ENCODE data around the gene RIC3.

RIC3 gene

GRCh38 chr11:8122173-8122764 is 46.6 kb downstream of the RIC3 start:
- Histone ChIP-seq H3K27me3 (ENCODE audit: control insufficient read depth, insufficient read depth, low read length) (peaks cover 16% of the 10 kb centered on the region), H3K36me3 (ENCODE audit: insufficient read depth, low read length) (no peaks in the 10 kb centered on the region), H3K9ac (ENCODE audit: low read depth, low read length) (no peak overlapping the region), H3K4me3 (ENCODE audit: low read length) (no peak overlapping the region), H3K9me3 (replicated peaks; ENCODE audit: low read length) (no peaks in the 10 kb centered on the region), H3K4me2 (ENCODE audit: low read length) (no peak overlapping the region), H3K4me1 (ENCODE audit: control insufficient read depth, insufficient read depth, low read length) (no peaks in the 10 kb centered on the region)

- Histone ChIP-seq H3K4me3 (ENCODE audit: low read length) (no peak overlapping the region), H3K36me3 (ENCODE audit: insufficient read depth, low read length) (no peaks in the 10 kb centered on the region), H3K9ac (ENCODE audit: low read depth, low read length) (no peak overlapping the region), H3K4me1 (ENCODE audit: control insufficient read depth, insufficient read depth, low read length) (no peaks in the 10 kb centered on the region), H3K4me2 (ENCODE audit: low read length) (no peak overlapping the region), H3K27me3 (ENCODE audit: control insufficient read depth, insufficient read depth, low read length) (peaks cover 29% of the 10 kb centered on the region), H3K9me3 (replicated peaks; ENCODE audit: low read length) (no peaks in the 10 kb centered on the region)
These were observed 57.2 kb downstream of the RIC3 start for GRCh38 chr11:8111636-8112035.

GRCh38 chr11:8110396-8110795 is 58.4 kb downstream of the RIC3 start:
- H3K4me2 ChIP-seq (ENCODE audit: low read length), result no peak overlapping the region
- no peaks in the 10 kb centered on the region for H3K4me1 ChIP-seq (ENCODE audit: control insufficient read depth, insufficient read depth, low read length)
- no peaks in the 10 kb centered on the region for H3K9me3 ChIP-seq (replicated peaks; ENCODE audit: low read length)
- H3K36me3 ChIP-seq (ENCODE audit: insufficient read depth, low read length), result no peaks in the 10 kb centered on the region
- no peak overlapping the region for H3K4me3 ChIP-seq (ENCODE audit: low read length)
- no peak overlapping the region for H3K9ac ChIP-seq (ENCODE audit: low read depth, low read length)
- H3K27me3 ChIP-seq (ENCODE audit: control insufficient read depth, insufficient read depth, low read length), result peaks cover 29% of the 10 kb centered on the region

GRCh38 chr11:8109675-8110074 is 59.1 kb downstream of the RIC3 start:
- Histone ChIP-seq H3K4me1 (ENCODE audit: control insufficient read depth, insufficient read depth, low read length) (no peaks in the 10 kb centered on the region), H3K4me2 (ENCODE audit: low read length) (no peak overlapping the region), H3K36me3 (ENCODE audit: insufficient read depth, low read length) (no peaks in the 10 kb centered on the region), H3K27me3 (ENCODE audit: control insufficient read depth, insufficient read depth, low read length) (peaks cover 29% of the 10 kb centered on the region), H3K9me3 (replicated peaks; ENCODE audit: low read length) (no peaks in the 10 kb centered on the region), H3K4me3 (ENCODE audit: low read length) (no peak overlapping the region), H3K9ac (ENCODE audit: low read depth, low read length) (no peak overlapping the region)

GRCh38 chr11:8108421-8108820 is 60.4 kb downstream of the RIC3 start:
- Histone ChIP-seq H3K4me2 (ENCODE audit: low read length) (no peak overlapping the region), H3K4me1 (ENCODE audit: control insufficient read depth, insufficient read depth, low read length) (no peaks in the 10 kb centered on the region), H3K4me3 (ENCODE audit: low read length) (no peak overlapping the region), H3K27me3 (ENCODE audit: control insufficient read depth, insufficient read depth, low read length) (peaks cover 29% of the 10 kb centered on the region), H3K36me3 (ENCODE audit: insufficient read depth, low read length) (no peaks in the 10 kb centered on the region), H3K9ac (ENCODE audit: low read depth, low read length) (no peak overlapping the region), H3K9me3 (replicated peaks; ENCODE audit: low read length) (no peaks in the 10 kb centered on the region)

GRCh38 chr11:8107642-8108041 is 61.2 kb downstream of the RIC3 start:
- Histone ChIP-seq H3K4me3 (ENCODE audit: low read length) (no peak overlapping the region), H3K27me3 (ENCODE audit: control insufficient read depth, insufficient read depth, low read length) (peaks cover 29% of the 10 kb centered on the region), H3K4me1 (ENCODE audit: control insufficient read depth, insufficient read depth, low read length) (no peaks in the 10 kb centered on the region), H3K4me2 (ENCODE audit: low read length) (no peak overlapping the region), H3K36me3 (ENCODE audit: insufficient read depth, low read length) (no peaks in the 10 kb centered on the region), H3K9me3 (replicated peaks; ENCODE audit: low read length) (no peaks in the 10 kb centered on the region), H3K9ac (ENCODE audit: low read depth, low read length) (no peak overlapping the region)

- H3K4me1 ChIP-seq (ENCODE audit: control insufficient read depth, insufficient read depth, low read length), result peaks cover 3% of the 10 kb centered on the region
- peaks cover 26% of the 10 kb centered on the region for H3K27me3 ChIP-seq (ENCODE audit: control insufficient read depth, insufficient read depth, low read length)
- no peak overlapping the region for H3K4me3 ChIP-seq (ENCODE audit: low read length)
- no peaks in the 10 kb centered on the region for H3K36me3 ChIP-seq (ENCODE audit: insufficient read depth, low read length)
- H3K9me3 ChIP-seq (replicated peaks; ENCODE audit: low read length), result no peaks in the 10 kb centered on the region
- no peak overlapping the region for H3K9ac ChIP-seq (ENCODE audit: low read depth, low read length)
- no peak overlapping the region for H3K4me2 ChIP-seq (ENCODE audit: low read length)
These were observed 62.1 kb downstream of the RIC3 start for GRCh38 chr11:8106679-8107078.

- no peak overlapping the region for H3K9ac ChIP-seq (ENCODE audit: low read depth, low read length)
- H3K36me3 ChIP-seq (ENCODE audit: insufficient read depth, low read length), result peaks cover 5% of the 10 kb centered on the region
- peaks cover 17% of the 10 kb centered on the region for H3K27me3 ChIP-seq (ENCODE audit: control insufficient read depth, insufficient read depth, low read length)
- H3K9me3 ChIP-seq (replicated peaks; ENCODE audit: low read length), result no peaks in the 10 kb centered on the region
- H3K4me3 ChIP-seq (ENCODE audit: low read length), result no peak overlapping the region
- peaks cover 3% of the 10 kb centered on the region for H3K4me1 ChIP-seq (ENCODE audit: control insufficient read depth, insufficient read depth, low read length)
- H3K4me2 ChIP-seq (ENCODE audit: low read length), result no peak overlapping the region
These were observed 63.2 kb downstream of the RIC3 start for GRCh38 chr11:8105666-8106065.

- peaks cover 6% of the 10 kb centered on the region for H3K36me3 ChIP-seq (ENCODE audit: insufficient read depth, low read length)
- peaks cover 3% of the 10 kb centered on the region for H3K4me1 ChIP-seq (ENCODE audit: control insufficient read depth, insufficient read depth, low read length)
- no peak overlapping the region for H3K9ac ChIP-seq (ENCODE audit: low read depth, low read length)
- peaks cover 12% of the 10 kb centered on the region for H3K27me3 ChIP-seq (ENCODE audit: control insufficient read depth, insufficient read depth, low read length)
- no peak overlapping the region for H3K4me2 ChIP-seq (ENCODE audit: low read length)
- no peaks in the 10 kb centered on the region for H3K9me3 ChIP-seq (replicated peaks; ENCODE audit: low read length)
- no peak overlapping the region for H3K4me3 ChIP-seq (ENCODE audit: low read length)
These were observed 63.7 kb downstream of the RIC3 start for GRCh38 chr11:8105133-8105532.

- Histone ChIP-seq H3K4me1 (ENCODE audit: control insufficient read depth, insufficient read depth, low read length) (peaks cover 3% of the 10 kb centered on the region), H3K4me2 (ENCODE audit: low read length) (no peak overlapping the region), H3K27me3 (ENCODE audit: control insufficient read depth, insufficient read depth, low read length) (peaks cover under 1% of the 10 kb centered on the region), H3K9ac (ENCODE audit: low read depth, low read length) (no peak overlapping the region), H3K4me3 (ENCODE audit: low read length) (no peak overlapping the region), H3K9me3 (replicated peaks; ENCODE audit: low read length) (no peaks in the 10 kb centered on the region), H3K36me3 (ENCODE audit: insufficient read depth, low read length) (peaks cover 6% of the 10 kb centered on the region)
These were observed 64.9 kb downstream of the RIC3 start for GRCh38 chr11:8103909-8104308.

GRCh38 chr11:8102965-8103364 is 65.9 kb downstream of the RIC3 start:
- H3K4me2 ChIP-seq (ENCODE audit: low read length), result no peak overlapping the region
- no peaks in the 10 kb centered on the region for H3K9me3 ChIP-seq (replicated peaks; ENCODE audit: low read length)
- no peak overlapping the region for H3K9ac ChIP-seq (ENCODE audit: low read depth, low read length)
- H3K36me3 ChIP-seq (ENCODE audit: insufficient read depth, low read length), result peaks cover 6% of the 10 kb centered on the region
- H3K4me3 ChIP-seq (ENCODE audit: low read length), result no peak overlapping the region
- H3K4me1 ChIP-seq (ENCODE audit: control insufficient read depth, insufficient read depth, low read length), result peaks cover 12% of the 10 kb centered on the region
- no peaks in the 10 kb centered on the region for H3K27me3 ChIP-seq (ENCODE audit: control insufficient read depth, insufficient read depth, low read length)

GRCh38 chr11:8102296-8102915 is 66.4 kb downstream of the RIC3 start:
- peaks cover 6% of the 10 kb centered on the region for H3K36me3 ChIP-seq (ENCODE audit: insufficient read depth, low read length)

More at GRCh38 chr11:8102296-8102915, 66.4 kb downstream of the RIC3 start:
- H3K9me3 ChIP-seq (replicated peaks; ENCODE audit: low read length), result no peaks in the 10 kb centered on the region
- no peak overlapping the region for H3K4me2 ChIP-seq (ENCODE audit: low read length)
- no peak overlapping the region for H3K9ac ChIP-seq (ENCODE audit: low read depth, low read length)
- peaks cover 14% of the 10 kb centered on the region for H3K4me1 ChIP-seq (ENCODE audit: control insufficient read depth, insufficient read depth, low read length)
- H3K4me3 ChIP-seq (ENCODE audit: low read length), result no peak overlapping the region
- no peaks in the 10 kb centered on the region for H3K27me3 ChIP-seq (ENCODE audit: control insufficient read depth, insufficient read depth, low read length)
